Measurements from ENCODE around the gene VWA3B. TPM values are rescaled to one million over a fixed set of nuclear protein-coding genes. Genes with fewer than 3 reads are reported as not detected.
"Not testable (repeated sequence)": the region's sequence is repeated elsewhere in the genome, so short reads cannot be mapped to it uniquely, and the experiment has no call there.

Gene VWA3B
- polyA plus RNA-seq, 4 donors, result 0.16 to 0.67 (median 0.38) TPM

- DNase-seq (ENCODE audit: low read depth in 4 of 4, low spot score in 3 of 4), result no peak
Measured at GRCh38 chr2:98084151-98084868, 2.7 kb upstream of the VWA3B start.

DNA sequence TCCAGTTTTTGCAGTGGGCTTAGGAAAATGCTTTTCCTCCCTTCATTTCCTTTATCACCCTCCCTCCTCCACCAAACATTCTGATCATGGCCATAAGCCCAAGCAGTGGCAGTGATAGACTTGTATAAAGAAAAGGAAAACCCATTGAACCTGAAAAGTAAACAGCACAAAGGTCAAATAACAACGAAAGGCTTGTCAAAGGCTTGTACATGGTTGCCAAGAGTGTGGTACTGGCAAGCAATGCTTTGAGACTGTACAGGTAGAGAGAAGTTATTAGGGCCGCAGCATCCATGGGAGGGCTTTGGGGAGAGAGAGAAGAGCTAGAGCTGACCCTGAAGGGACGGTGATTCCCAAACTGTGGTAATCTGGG lies 2.1 kb upstream of the VWA3B start:
- DNase-seq (ENCODE audit: low read depth in 4 of 4, low spot score in 3 of 4), result no peak

DNA sequence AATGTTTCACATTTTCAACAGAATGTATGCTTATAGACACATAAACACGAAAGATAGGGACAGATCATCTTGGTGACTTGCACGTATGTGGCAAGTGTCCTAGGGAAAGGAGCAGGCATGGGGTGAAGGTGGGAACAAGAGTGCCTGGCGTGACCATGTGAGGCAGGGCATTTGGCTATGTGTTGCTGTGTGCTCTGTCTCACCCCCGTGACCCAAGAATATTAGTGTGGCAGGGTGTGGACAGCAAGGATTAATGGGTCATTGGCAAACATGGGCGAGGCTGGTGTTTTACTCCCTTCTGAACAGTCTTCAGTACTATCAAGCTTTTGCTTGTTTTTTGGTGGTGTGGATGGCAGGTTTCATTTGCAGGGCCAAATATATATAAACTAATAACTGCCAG lies 1.3 kb upstream of the VWA3B start:
- no peak for DNase-seq (ENCODE audit: low read depth in 4 of 4, low spot score in 3 of 4)

GRCh38 chr2:98087447-98088020 lies 567 bp downstream of the VWA3B start:
- DNase-seq (ENCODE audit: low read depth in 4 of 4, low spot score in 3 of 4), result peak in 1 of 4 donors; percentile 2

- DNase-seq (ENCODE audit: low read depth in 4 of 4, low spot score in 3 of 4), result no peak
Measured at GRCh38 chr2:98088261-98088660, 1.3 kb downstream of the VWA3B start.

GRCh38 chr2:98089941-98090340 lies 3.0 kb downstream of the VWA3B start:
- DNase-seq (ENCODE audit: low read depth in 4 of 4, low spot score in 3 of 4), result no peak

DNA sequence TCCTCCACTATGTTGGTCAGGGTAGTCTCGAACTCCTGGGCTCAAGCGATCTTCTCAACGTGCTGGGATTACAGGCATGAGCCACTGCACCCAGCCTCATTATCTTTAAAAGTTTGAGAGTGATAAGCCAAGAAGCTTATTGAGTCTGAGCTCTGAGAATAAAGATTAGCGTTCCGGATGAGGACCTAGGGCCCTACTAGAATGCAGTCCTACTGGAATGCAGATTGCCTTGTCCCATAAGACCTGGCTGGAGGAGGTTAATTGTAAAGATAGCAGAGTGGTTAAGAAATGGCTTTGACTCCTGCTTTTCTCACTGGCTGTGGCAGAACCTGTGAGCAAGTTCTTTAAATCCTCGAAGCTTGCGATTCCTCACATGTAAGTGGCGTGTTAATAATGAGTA lies 4.0 kb downstream of the VWA3B start:
- DNase-seq (ENCODE audit: low read depth in 4 of 4, low spot score in 3 of 4), result no peak

DNA sequence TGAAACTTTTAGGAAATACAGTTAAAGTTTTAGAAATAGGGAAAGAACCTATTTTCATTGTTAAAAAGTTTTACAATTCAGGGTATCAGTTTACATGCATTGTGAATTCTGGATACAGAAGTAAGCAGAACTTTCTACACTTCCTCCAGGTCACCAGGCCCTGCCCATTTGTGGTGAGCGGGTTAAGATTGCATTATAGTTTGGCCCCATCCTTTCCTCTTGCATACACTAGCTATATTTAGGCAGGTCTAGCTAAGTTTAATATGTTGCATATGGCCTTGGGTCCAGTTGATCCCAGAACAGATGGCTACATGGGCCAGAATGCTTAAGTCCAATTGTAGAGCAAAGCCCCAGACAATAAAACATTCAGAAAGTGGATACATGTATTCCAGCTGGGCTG lies 4.8 kb downstream of the VWA3B start:
- no peak for DNase-seq (ENCODE audit: low read depth in 4 of 4, low spot score in 3 of 4)

- no peak for DNase-seq (ENCODE audit: low read depth in 4 of 4, low spot score in 3 of 4)
Measured at GRCh38 chr2:98093146-98093545, 6.2 kb downstream of the VWA3B start.

DNA sequence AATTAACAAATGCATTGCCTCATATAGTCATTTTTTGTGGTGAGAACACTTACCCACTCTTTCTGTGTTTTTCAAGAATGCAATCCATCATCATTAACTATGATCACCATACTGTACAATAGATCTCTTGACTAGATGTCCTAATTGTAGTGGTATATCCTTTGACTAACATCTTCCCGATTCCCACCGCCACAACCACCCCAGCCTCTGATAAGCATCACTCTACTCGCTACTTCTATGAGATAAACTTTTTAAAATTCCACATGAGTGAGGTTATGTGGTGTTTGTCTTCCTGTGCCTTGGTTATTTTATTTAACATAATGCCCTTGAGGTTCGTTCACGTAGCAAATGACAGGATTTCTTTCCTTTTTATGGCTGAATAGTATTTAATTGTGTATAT lies 6.6 kb downstream of the VWA3B start:
- no peak for DNase-seq (ENCODE audit: low read depth in 4 of 4, low spot score in 3 of 4)

GRCh38 chr2:98099939-98100743 lies 13.2 kb downstream of the VWA3B start:
- no peak for DNase-seq (ENCODE audit: low read depth in 4 of 4, low spot score in 3 of 4)

GRCh38 chr2:98102315-98102714 lies 15.3 kb downstream of the VWA3B start:
- not testable (repeated sequence) for DNase-seq (ENCODE audit: low read depth in 4 of 4, low spot score in 3 of 4)

- DNase-seq (ENCODE audit: low read depth in 4 of 4, low spot score in 3 of 4), result no peak
Measured at GRCh38 chr2:98102878-98103277, 15.9 kb downstream of the VWA3B start.

DNA sequence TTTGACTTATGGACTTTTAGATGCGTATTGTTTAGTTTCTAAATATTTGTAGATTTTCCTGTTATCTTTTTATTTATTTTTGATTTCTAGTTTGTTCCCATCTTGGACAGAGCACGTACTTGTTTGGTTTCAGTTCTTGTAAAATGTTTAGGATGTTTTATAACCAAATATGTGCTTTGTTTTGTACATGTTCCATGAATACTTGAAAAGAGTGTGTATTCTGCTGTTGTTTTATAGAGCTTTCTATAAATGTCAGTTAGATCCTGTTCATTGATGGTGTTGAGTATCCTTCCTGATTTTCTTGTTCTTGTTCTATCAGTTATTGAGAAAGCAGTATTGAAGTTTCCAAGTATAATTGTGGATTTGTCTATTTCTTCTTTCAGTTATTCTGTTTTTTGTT lies 21.1 kb downstream of the VWA3B start:
- DNase-seq (ENCODE audit: low read depth in 4 of 4, low spot score in 3 of 4), result no peak

- no peak for DNase-seq (ENCODE audit: low read depth in 4 of 4, low spot score in 3 of 4)
Measured at GRCh38 chr2:98110741-98111140, 23.8 kb downstream of the VWA3B start.

DNA sequence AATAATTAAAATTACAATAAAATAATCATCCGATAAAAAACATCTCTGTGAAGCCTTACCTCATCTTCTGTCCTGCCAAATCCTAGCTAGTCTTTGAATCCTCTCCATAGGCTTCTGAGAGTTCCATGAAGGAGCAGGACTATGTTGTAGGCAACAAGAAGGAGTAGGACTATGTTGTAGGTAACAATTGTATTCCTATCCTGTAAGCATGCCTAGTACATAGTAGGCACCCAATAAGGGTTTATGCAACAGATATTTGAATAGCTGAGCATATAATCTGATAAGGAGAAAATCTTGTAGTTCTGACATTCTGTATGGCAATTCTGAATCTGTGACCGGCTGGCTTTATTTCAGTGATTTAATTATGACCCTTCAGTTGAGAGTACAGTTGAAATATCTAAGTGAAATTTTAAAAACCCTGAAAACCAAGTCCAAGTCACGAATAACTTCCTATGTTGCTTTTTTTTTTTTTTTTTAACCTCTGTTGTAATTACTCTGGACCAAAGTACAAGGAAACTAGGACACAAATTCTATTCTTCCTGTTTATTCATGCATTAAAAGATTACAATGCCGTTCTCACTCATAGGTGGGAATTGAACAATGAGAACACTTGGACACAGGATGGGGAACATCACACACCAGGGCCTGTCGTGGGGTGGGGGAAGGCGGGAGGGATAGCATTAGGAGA lies 27.8 kb downstream of the VWA3B start:
- no peak for DNase-seq (ENCODE audit: low read depth in 4 of 4, low spot score in 3 of 4)

DNA sequence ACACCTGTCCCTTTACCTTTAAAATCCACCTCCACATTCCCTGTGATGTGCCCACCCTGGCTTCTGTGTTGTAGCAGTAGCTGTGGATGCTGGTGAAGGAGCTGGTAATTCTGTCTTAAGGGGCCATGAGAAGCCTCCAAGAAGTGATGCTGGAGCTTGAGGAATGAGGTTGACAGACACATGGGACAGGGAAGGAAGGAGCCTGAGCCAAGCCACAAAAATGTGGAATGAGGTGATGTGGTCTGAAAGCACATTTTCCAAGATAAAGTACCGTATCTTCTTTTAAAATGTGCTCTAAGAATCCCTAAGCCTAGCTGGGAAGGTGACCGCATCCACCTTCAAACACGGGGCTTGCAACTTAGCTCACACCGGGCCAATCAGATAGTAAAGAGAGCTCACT lies 31.2 kb downstream of the VWA3B start:
- DNase-seq (ENCODE audit: low read depth in 4 of 4, low spot score in 3 of 4), result no peak

- DNase-seq (ENCODE audit: low read depth in 4 of 4, low spot score in 3 of 4), result no peak
Measured at GRCh38 chr2:98118852-98119251, 31.9 kb downstream of the VWA3B start.

GRCh38 chr2:98121149-98121548 lies 34.2 kb downstream of the VWA3B start:
- no peak for DNase-seq (ENCODE audit: low read depth in 4 of 4, low spot score in 3 of 4)

DNA sequence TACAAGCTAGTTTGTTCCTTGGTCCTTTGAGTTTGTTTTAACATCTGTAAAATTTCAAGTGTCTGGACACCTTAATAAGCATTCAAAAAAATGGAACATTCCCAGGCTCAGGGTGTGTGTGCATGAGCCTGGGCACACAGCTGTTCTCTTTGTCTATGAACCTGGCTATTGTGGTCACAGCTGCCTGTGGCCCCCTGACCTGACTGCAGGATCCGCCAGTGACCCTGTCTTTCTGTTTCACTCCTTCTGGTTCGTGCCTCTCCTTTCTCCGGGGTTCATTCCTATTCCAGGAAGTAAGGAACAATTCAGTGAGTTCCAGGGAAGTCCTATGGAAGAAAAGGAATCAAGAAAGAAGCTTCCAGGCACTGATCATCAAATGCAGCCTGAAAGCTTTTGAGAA lies 35.6 kb downstream of the VWA3B start:
- no peak for DNase-seq (ENCODE audit: low read depth in 4 of 4, low spot score in 3 of 4)

DNA sequence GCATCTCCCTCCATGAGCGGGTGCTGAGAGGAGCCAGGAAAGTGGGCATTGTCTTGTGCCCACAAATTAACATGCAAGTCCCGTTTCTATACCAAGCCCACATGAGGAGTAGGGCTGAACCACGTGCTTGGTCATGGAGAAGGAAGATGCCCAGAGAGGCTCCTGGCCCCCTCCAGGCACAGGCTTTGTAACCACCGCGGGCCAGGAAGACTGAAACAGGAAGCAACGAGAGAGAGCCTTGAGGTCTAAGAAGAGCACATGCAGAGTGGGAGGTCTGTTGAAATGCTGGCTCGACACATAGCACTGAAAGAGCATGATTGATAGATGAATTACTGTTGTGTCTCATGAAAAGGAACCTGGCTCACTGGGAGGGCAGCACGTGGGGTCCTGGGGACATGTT lies 36.3 kb downstream of the VWA3B start:
- no peak for DNase-seq (ENCODE audit: low read depth in 4 of 4, low spot score in 3 of 4)

All from right renal pelvis (tissue), 4 donors.